GM12891 (cell line): Measurements from ENCODE around the gene GPR162.

Source experiments
- PAX5 ChIP-seq: IDR thresholded peaks from 2 replicates; pipeline ENCODE4 v1.6.1; 2011; ENCODE audit warnings: low read length, moderate library complexity, mild to moderate bottlenecking; ENCODE audit not compliant: insufficient read depth, severe bottlenecking
- POLR2A ChIP-seq: IDR thresholded peaks from 2 replicates; pipeline ENCODE4 v1.6.1; 2011; ENCODE audit warnings: low read depth, low read length, control low read depth
- POLR2AphosphoS5 ChIP-seq: IDR thresholded peaks from 2 replicates; pipeline ENCODE4 v1.6.1; 2011; ENCODE audit warnings: low read depth, low read length, control low read depth
- TAF1 ChIP-seq: IDR thresholded peaks from 2 replicates; pipeline ENCODE4 v1.6.1; 2011; ENCODE audit warnings: low read depth, low read length, control low read depth

- 0 out of 2 replicates have a peak, but pooled peaks have one; percentile 37 for TF ChIP-seq POLR2AphosphoS5
- TF ChIP-seq POLR2A = 0 out of 2 replicates have a peak, but pooled peaks have one; percentile 48
- no peak for TF ChIP-seq TAF1
- no peak for TF ChIP-seq PAX5
These were observed 32.4 kb upstream of the GPR162 start, which contains the start of gene CD4 for GRCh38 chr12:6788972-6789924.
